DLD1 (cell line): ENCODE measurements around the gene GRID1.
"Not testable (repeated sequence)": the region's sequence is repeated elsewhere in the genome, so short reads cannot be mapped to it uniquely, and the experiment has no call there.

Experiments
- in situ Hi-C: cut with HindIII; loops from 2 replicates; pipeline ENCODE4 v1.10.0; 2017; ENCODE audit warnings: low sequenced_read_pairs

The GRID1 gene

GRCh38 chr10:86255405-86256251 is 111.0 kb downstream of the GRID1 start:
- in situ Hi-C loops = no loop called here

- in situ Hi-C loops = no loop called here
These were observed 111.9 kb downstream of the GRID1 start for GRCh38 chr10:86254526-86255174.

GRCh38 chr10:86254081-86254480 is 112.5 kb downstream of the GRID1 start:
- in situ Hi-C loops = no loop called here

- in situ Hi-C loops = no loop called here
These were observed 113.2 kb downstream of the GRID1 start for GRCh38 chr10:86253091-86254072.

GRCh38 chr10:86252556-86252955 is 114.0 kb downstream of the GRID1 start:
- in situ Hi-C loops = no loop called here

GRCh38 chr10:86252079-86252478 is 114.5 kb downstream of the GRID1 start:
- in situ Hi-C loops = no loop called here

- in situ Hi-C loops = no loop called here
These were observed 115.2 kb downstream of the GRID1 start for GRCh38 chr10:86251426-86251825.

- in situ Hi-C loops = no loop called here
These were observed 116.2 kb downstream of the GRID1 start for GRCh38 chr10:86250399-86250798.

GRCh38 chr10:86249794-86250193 is 116.8 kb downstream of the GRID1 start:
- in situ Hi-C loops = no loop called here

GRCh38 chr10:86248062-86248461 is 118.5 kb downstream of the GRID1 start:
- in situ Hi-C loops = no loop called here

- in situ Hi-C loops = no loop called here
These were observed 119.0 kb downstream of the GRID1 start for GRCh38 chr10:86247588-86247987.

- in situ Hi-C loops = no loop called here
These were observed 119.5 kb downstream of the GRID1 start for GRCh38 chr10:86247073-86247472.

- in situ Hi-C loops = no loop called here
These were observed 120.2 kb downstream of the GRID1 start for GRCh38 chr10:86246279-86246940.

GRCh38 chr10:86245015-86245394 is 121.6 kb downstream of the GRID1 start:
- in situ Hi-C loops = no loop called here

GRCh38 chr10:86244297-86245014 is 122.1 kb downstream of the GRID1 start:
- in situ Hi-C loops = no loop called here

GRCh38 chr10:86243651-86244155 is 122.9 kb downstream of the GRID1 start:
- in situ Hi-C loops = no loop called here

- in situ Hi-C loops = no loop called here
These were observed 123.8 kb downstream of the GRID1 start for GRCh38 chr10:86242761-86243160.

GRCh38 chr10:86238089-86238488 is 128.5 kb downstream of the GRID1 start:
- in situ Hi-C loops = not testable (repeated sequence)

GRCh38 chr10:86234541-86235270 is 131.9 kb downstream of the GRID1 start:
- in situ Hi-C loops = no loop called here
